HG02943 (cell line): ENCODE measurements around the gene IDS.
"Not testable (repeated sequence)": the region's sequence is repeated elsewhere in the genome, so short reads cannot be mapped to it uniquely, and the experiment has no call there.

Experiments used
- ATAC-seq: cut with Tn5 transposase; IDR thresholded peaks from one replicate; pipeline ENCODE4 v1.9.1; 2021; ENCODE audit warnings: mild to moderate bottlenecking, low read depth, moderate library complexity; ENCODE audit not compliant: unreplicated experiment

Gene IDS, protein sequence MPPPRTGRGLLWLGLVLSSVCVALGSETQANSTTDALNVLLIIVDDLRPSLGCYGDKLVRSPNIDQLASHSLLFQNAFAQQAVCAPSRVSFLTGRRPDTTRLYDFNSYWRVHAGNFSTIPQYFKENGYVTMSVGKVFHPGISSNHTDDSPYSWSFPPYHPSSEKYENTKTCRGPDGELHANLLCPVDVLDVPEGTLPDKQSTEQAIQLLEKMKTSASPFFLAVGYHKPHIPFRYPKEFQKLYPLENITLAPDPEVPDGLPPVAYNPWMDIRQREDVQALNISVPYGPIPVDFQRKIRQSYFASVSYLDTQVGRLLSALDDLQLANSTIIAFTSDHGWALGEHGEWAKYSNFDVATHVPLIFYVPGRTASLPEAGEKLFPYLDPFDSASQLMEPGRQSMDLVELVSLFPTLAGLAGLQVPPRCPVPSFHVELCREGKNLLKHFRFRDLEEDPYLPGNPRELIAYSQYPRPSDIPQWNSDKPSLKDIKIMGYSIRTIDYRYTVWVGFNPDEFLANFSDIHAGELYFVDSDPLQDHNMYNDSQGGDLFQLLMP

DNA sequence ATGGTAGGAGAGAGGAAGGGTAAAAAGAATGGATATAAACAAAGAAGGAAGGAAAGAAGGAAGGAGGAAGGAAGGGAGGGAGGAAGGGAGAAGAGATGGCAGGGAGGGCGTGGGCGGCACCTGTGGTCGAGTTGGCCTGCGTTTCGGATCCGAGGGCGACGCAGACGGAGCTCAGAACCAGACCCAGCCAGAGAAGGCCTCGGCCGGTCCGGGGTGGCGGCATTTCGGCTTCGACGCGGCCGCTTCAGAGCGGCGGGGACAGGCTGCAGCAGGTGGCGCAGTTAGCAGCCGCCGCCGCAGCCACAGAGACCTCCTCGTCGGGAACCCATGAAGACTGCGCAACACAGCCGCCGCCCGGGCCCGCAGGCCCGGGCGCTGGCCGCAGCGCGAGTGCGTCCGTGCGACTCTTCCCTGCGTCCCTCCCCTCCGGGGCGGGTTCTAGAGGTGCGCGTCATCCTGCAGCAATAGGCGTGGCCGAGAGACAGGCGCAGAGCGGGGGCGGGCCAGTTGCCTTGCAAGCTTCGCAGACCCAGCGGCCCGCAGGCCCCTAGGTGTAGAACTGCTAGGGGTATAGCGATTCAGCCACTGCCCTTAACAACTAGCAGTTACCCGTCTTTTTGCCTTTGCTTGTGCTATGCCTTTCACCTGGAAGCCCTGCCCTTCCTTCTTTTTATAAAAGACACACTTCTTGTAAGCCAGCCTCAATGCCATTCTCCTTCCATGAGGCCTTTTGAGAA lies at the start of gene IDS:
Gene IDS (minus strand): TSS at position 392 of the 737 bp plus-strand sequence. CDS start 169 bp downstream, at position 223.
- peak; percentile 63 for ATAC-seq

DNA sequence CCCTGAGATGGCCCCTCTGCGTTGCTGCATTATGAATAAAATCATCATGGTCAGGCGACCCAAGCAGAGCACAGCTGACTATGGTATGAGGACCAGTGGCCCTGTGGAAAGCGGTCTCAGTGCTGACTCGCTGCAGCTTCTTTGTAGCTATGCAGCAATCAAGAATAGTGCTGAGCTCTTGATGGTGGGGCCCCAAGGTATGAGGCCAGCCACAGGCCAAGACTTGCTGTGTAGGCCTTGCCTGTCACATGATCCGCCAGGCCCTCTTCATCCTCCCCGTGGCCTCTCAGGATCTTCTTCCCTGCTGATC lies 46.8 kb upstream of the IDS start:
- not testable (repeated sequence) for ATAC-seq

DNA sequence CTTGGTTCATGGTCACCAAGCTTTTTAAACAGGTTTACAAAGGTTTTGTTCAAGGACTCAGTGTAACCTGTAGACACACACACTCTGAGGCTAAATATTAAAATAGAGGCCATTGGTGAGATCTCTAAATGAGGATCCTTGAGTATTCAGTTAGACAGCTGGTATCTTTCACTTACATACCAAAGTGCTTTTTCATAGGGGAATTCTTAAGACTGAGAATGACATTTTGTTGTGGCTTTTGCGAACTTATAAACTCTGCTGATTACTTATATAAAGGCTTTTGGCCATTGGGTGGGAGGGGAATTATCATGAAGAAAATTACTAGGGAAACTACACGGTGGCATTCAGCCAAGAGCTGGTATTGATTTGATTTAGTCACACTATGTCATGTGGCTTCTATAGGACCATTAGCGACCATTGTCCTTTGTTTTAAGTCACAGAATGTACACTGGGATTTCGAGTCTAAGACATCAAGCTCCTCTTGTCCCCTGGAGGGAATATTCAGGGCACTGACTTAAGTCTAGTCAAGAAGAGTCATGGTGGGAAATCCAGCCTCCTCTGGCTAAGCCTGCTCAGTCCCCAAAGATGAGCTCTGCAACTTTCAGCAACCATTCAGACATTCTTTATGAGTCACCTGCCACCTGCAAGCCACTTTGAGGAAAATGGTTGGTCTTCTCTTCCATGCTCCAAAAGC lies 46.3 kb upstream of the IDS start:
- not testable (repeated sequence) for ATAC-seq

DNA sequence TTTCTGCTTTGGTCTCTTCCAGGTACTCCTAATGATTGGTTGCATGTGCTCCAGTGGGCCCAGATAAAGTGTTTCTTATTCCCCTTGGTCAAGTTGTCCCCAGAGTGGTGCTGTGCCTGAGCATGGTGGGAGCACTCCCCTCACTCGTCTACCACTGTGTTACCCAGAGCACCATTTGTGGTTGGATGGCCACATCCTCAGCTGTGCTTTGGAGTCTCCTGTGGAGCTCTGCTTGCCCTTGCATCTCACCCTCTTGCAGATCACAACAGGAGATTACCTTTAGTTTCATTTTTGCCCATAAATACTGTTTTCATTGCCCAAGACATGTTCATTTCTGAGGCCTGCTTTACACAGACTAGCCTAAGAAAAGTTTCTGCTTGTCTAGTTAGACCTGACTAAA lies 45.3 kb upstream of the IDS start:
- ATAC-seq = not testable (repeated sequence)

DNA sequence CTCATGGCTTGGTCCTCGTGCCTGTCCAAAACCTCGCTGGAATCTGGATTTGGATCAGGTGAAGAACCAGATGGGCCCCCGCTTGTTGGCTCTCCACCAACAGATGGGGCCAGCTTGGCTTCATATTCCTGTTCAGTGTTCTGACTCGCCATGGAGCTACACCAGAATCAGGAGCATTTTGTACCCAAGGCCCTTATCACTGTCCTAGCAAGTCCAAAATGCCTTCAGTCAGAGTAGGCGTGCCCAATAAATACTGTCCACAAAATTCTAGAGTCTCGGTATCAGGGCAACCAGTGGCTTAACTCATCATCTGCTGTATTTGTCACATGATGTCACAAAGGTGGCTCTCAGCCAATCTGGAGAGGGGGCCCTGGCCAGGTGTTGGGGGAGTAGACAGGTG lies 44.6 kb upstream of the IDS start, which contains the start of gene HSFX3:
Gene HSFX3 (minus strand): TSS at position 224 of the 400 bp plus-strand sequence. CDS start 72 bp downstream, at position 152.
- ATAC-seq = not testable (repeated sequence)

DNA sequence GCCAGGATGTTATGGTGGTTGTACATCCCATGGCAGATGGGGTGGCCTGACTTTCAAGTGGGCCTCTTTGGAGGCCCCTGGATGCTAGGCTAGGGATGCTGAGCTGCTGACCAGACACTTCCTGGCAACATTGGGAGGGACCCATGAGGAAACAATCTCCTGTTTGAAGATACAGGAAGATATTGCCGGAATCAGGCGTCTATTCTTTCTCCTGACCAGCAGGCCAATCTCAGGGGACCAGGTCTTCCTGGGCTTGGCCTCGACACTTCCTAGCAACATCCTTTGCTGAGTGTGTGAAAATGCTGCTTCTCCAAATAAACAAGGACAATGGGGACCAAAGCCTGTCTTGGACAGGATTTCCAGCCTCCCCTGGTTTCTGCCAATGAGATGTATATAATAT lies 42.7 kb upstream of the IDS start:
- ATAC-seq = not testable (repeated sequence)

DNA sequence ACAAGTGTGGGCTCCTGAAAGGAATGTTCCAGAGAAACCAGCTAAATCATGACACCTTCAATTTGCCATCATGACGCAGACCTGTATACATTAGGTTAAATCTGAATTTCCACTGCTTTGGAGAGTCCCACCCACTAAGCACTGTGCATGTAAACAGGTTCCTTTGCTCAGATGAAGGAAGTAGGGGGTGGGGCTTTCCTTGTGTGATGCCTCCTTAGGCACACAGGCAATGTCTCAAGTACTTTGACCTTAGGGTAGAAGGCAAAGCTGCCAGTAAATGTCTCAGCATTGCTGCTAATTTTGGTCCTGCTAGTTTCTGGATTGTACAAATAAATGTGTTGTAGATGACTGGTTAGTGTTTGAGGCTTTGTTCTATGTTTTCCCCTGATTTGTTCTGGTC lies 41.9 kb upstream of the IDS start:
- not testable (repeated sequence) for ATAC-seq

DNA sequence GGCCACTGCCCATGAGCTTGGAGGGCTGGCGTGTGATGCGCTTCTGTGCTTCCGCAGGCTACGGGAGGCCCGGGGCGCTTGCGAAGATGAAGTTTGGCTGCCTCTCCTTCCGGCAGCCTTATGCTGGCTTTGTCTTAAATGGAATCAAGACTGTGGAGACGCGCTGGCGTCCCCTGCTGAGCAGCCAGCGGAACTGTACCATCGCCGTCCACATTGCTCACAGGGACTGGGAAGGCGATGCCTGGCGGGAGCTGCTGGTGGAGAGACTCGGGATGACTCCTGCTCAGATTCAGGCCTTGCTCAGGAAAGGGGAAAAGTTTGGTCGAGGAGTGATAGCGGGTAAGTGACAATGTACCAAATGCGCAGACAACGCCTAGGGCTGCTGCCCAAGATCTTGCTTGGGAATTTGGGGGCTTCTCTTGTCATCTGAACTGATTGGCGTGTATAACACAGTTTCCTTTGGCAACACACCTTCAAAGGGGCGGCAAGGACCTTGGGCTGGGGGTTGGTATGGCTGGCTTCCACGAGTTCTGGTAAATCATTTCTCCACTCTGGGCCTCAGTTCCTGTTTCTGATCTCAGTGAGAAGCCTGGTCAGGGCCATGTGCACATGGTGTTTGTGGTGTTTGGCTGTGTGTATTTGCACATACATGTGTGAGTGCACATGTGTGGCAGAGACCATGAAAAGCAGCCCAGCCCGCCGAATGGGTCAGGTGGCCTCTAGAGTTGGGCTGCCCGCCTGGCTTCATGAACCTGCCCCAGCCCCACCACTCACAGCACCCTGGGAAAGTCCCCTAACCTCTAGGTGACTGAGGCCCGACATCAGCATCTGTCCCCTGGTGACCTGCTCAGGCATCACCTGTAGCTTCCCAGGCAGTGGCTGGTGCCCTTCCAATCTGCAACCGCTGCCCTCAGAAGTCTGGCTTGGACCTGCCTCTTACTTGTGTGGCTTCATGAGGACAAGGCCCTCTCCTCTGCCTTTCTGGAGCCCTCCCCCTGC lies 40.7 kb upstream of the IDS start:
- not testable (repeated sequence) for ATAC-seq

DNA sequence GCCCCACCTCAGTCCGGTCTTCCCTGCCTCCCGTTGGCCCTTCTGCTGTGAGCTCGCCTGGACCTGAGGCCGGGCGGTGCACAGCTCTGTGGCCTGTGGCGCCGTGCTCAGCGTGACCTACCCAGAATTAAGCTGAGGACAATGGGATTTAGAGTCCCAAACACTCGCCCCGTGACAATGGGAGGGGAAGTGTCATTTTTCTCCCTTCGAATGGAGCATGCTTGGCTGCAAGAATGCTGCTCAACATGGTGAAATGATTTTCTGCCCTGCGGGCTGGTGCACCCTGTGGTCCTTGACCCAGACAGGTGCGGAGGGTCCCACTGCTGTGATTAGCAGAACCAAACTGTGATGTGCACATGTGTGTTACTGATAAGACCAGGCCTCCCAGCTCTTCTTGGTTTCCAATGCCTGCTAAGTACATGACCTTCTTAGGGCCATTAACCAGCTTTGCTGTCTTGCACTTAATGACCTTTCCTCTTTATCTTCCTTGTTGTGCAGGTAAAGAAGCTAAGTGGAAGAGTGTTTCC lies 36.5 kb upstream of the IDS start:
- no peak for ATAC-seq

DNA sequence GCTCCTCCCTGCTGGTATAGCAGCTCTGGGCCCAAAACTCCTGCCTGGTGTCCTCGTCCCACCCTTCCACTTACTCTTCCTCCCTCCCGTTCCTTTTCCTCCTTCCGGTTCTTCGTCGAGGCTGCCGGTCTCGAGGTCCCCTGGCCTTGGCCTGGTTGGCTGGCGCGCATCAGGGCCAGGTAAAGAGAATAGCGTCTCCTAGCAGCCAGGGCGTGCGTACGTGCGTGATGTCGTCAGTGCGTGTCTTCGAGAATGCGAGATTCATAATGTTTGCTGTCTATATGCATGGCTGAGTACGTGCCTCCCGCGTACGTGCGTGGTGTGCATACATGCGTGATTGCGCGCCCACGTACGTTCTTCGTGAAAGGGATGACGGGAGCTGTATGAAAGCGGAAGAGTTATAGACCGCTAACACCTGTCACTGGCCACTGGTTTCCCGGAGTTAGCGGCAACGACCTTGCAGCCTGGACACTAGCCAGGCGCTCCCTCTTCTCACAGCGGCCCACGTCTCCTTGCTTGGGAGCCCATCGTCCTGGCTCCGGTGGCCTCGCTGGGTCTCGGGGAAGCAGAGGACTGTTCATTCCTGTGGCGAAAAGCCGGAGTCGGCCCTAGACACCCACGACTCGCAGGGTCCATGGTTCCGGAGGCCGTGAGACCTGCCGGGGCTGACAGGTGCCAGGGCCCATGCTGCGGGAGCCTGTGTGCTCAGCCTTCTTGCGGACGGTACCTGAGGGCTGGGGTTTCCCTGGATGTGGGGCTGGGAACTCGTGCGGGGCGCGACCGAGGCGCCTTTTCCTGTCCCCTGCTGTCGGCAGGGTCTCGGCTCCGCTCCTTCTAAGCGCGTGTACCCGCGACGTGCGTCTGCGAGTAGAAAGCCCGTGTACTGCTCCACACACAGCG lies 35.8 kb upstream of the IDS start, which contains the start of gene EOLA1:
Gene EOLA1 (plus strand): TSS at position 392 of the 900 bp plus-strand sequence. CDS start 4,619 bp downstream, outside the sequence.
- ATAC-seq = peak; percentile 65

DNA sequence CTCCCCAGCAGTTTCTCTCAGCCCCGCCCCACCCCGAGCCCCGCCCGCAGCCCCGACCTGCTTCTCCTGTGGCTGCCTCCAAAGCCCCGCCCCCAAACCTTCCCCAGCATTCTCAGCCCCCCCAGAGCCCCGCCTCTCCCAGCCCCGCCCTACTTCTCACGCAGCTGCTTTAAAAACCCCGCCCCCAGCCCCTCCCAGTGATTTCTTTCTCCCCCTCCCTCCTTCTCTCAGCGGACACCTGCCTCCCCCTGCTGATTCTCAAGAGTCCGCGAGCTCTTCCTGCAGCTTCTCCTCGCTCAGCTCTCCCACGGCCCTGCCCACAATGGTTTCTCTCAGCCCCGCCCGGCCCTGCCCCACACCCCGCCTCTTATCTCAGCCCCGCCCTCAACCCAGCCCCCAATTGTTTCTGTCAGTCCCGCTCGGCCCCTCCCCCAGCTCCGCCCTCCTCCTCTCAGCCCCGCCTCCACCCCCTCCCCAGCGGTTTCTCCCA lies 35.1 kb upstream of the IDS start:
- peak; percentile 17 for ATAC-seq

DNA sequence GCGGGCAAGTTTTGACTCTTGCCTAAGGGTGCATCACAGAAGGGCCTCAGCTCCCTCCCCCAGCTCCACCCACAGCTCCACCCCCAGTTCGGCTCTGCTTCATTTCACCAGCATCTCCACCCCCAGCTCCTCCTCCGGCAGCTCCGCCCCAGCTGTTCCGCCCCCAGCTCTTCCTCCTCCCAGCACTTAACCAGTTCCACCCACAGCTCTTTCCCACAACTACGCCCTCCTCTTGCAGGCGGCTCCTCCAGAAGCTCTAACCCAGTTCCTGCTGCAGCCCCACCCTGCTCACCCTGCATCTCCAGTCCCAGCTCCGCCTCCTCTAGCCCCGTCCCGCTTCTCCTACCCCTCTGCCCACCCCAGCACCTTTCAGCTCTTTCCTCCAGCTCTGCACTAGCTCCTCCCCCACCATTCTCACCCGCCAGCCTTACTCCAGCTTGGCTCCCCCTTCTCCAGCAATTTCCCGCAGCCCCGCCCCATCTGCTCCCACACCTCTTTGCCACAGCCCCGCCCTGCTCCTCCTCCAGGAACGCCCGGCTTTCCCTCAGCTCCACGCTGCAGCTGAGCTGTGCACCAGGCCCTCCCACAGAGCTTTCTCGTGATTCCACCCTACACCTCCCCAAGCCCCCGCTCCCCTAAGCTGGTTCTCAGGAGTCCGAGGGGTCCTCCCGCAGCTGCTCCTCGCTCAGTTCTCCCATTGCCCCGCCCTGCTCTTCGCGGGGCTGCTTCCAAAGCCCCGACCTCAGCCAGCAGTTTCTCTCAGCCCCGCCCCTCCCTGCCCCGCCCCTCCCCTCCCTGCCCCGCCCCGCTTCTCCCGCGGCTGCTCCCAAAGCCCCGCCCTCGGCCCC lies 34.4 kb upstream of the IDS start:
- ATAC-seq = peak; percentile 48

DNA sequence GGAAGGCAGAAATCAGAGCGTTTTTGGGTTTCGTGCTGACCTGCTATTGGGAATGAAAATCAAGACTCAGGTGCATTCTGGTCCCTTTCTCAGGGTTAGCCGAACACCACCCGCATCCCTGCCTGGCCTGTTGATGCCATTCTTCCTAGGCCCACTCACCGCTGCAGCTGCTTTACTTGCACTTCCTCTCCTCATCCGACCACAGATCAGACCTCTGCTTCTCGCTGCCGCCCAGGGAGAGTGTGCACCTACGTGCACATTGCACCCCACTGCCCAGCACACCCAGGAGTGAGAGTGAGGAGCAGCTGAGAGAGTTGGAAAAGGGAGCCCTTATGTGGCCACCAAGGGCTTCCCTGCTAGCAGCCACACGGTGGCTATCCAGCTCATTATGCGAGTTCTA lies 32.4 kb upstream of the IDS start:
- ATAC-seq = not testable (repeated sequence)

DNA sequence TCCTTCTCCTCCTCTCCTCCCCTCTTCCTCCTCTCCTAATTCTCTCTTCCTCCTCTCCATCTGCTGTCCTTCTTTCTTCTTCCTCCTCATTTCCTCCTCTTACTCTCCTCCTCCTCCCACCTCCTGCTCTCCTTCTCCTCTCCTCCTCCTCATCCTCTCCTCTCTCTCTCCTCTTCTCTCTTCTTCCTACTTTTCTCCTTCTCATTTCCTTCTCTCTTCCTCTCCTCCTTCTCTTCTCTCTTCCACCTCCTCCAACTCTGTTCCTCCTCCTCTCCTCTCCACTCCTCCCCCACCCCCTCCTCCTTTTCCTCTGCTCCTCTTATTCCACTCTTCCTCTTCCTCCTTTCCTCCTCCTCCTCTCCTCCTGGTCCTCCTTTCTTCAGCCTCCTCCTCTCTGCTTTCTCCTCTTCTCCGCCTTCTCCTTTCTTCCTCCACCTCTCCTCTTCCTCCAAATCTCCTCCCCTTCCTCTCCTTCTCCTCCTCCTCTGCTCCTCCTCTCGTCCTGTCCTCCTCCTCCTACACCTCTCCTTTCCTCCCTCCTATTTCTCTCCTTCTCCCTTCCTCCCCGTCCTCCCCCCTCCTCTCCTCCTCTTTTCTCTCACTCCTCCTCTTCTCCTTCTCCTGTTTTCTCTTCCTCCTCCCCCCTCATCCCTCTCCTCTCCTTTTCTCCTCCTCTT lies 30.0 kb upstream of the IDS start:
- not testable (repeated sequence) for ATAC-seq

DNA sequence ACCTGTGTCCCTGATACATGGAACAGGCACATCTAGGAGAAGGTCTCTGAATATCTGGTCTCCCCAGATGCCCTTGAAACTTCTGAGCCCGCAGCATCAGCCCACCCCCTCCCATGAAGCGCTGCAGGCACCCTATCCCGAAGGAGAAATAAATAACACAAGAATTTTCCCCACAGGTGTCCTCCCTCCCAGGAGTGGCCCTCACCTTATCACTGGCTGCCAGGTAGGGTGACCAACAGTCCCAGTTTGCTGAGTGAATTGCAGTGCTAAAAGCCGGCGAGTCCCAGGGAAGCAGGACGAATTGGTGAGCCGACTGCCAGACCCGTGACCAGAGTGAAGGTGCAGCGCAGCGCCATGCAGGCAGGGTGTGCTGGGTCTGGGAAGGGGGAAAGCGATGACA lies 28.9 kb upstream of the IDS start:
- ATAC-seq = not testable (repeated sequence)

DNA sequence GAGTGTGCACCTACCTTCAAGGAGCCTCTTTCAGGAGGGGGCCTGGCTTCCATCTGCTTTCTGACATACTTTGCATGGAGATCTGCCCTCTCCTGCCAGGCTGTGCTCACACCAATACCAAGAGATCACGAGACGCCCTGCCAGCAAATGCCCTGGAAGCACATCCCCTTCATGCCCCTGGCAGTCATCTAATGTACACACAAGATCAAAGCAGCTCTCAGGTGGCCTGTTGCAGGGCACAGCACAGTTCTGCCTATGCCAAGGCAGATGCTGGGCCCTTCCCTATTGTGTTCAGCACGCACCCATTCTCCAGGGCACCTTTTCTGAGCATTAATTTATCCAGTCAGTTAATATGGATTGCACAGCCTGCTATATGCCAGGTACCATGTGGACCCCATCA lies 27.8 kb upstream of the IDS start:
- ATAC-seq = not testable (repeated sequence)

DNA sequence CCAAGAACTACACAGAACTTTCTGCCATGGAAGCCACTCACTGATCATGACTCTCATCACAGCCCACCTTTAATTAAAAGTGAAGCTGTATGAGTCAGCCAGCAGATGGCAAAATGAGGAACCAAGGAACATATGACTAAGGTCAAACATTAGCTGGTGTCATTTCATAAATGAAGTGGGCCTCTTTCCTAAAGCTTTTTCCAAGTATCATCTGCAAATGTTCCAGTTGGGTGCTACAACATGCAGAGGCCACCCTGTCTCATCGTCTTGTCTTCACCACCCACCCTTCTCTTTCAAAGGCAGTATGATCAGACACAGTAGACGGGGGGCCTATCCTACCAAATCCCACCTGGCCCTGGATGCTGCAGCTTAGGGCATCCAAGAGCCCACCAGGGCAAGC lies 26.5 kb upstream of the IDS start:
- peak; percentile 57 for ATAC-seq
